SK-N-SH (cell line): ENCODE results near the gene LZTFL1. TPM values are rescaled to one million over a fixed set of nuclear protein-coding genes. Genes with fewer than 3 reads are reported as not detected.

Source experiments
- CTCF ChIA-PET: fragments of 300-600, 350-600 bp; formaldehyde crosslinking; extraction: SDS; loops from one replicate; lab custom pipeline; 2021; lab: Yijun Ruan, JAX
- POLR2A ChIA-PET: fragments of 350-600 bp; sonication (Branson Sonifier 250); formaldehyde crosslinking; extraction: SDS; loops from one replicate; lab custom pipeline; 2020; ENCODE audit warnings: antibody characterized with exemption, inconsistent platforms; lab: Yijun Ruan, JAX
- DNase-seq: peaks from one replicate; pipeline ENCODE4 v3.0.0; 2012
- H2AFZ ChIP-seq: fragments of 200-600 bp; sonication (generic); 2 replicates; pipeline ENCODE4 v1.8.1; 2016; ENCODE audit warnings: antibody characterized with exemption, mild to moderate bottlenecking, low read depth
- H3F3A ChIP-seq: fragments of 200-600 bp; sonication (generic); replicated peaks from 2 replicates; pipeline ENCODE3; 2016; ENCODE audit warnings: antibody characterized with exemption, mild to moderate bottlenecking; ENCODE audit not compliant: insufficient read depth
- H3K27ac ChIP-seq, 2 experiments: fragments of 200-500 bp in 1 of 2; fragments of 200-600 bp in 1 of 2; sonication (Bioruptor generic) in 1 of 2; sonication (generic), shearing (Covaris generic) in 1 of 2; 2 replicates each; pipeline versions ENCODE4 v1.5.1 to v1.6.1; 2014 to 2016; ENCODE audit warnings: low read depth in 2 of 2, inconsistent platforms in 1 of 2, low read length in 1 of 2, mild to moderate bottlenecking in 1 of 2, mixed read lengths in 1 of 2
- H3K27me3 ChIP-seq: fragments of 200-600 bp; sonication (generic), shearing (Covaris generic); 2 replicates; pipeline ENCODE4 v1.6.1; 2016; ENCODE audit warnings: mixed run types; ENCODE audit not compliant: insufficient read depth
- H3K36me3 ChIP-seq, 2 experiments: fragments of 200-500 bp in 1 of 2; fragments of 200-600 bp in 1 of 2; sonication (Bioruptor generic) in 1 of 2; sonication (generic) in 1 of 2; replicated peaks in 1 of 2; 2 replicates each; pipeline versions ENCODE3 to v1.5.1; 2014 to 2016; ENCODE audit warnings: low read length in 1 of 2, mild to moderate bottlenecking in 1 of 2; ENCODE audit not compliant: insufficient read depth in 2 of 2, control insufficient read depth in 1 of 2
- H3K4me1 ChIP-seq, 2 experiments: fragments of 200-500 bp in 1 of 2; fragments of 200-600 bp in 1 of 2; sonication (Bioruptor generic) in 1 of 2; sonication (generic), shearing (Covaris generic) in 1 of 2; 2 replicates each; pipeline versions ENCODE4 v1.5.1 to v1.6.1; 2014 to 2016; ENCODE audit warnings: low read depth in 1 of 2, low read length in 1 of 2, mixed run types in 1 of 2; ENCODE audit not compliant: insufficient read depth in 2 of 2, control insufficient read depth in 1 of 2
- H3K4me2 ChIP-seq: fragments of 200-600 bp; sonication (generic), shearing (Covaris generic); 2 replicates; pipeline ENCODE4 v1.6.1; 2017; ENCODE audit warnings: mixed run types
- H3K4me3 ChIP-seq, 2 experiments: fragments of 200-500 bp in 1 of 2; fragments of 200-600 bp in 1 of 2; sonication (Bioruptor generic) in 1 of 2; sonication (generic), shearing (Covaris generic) in 1 of 2; 2 replicates each; pipeline versions ENCODE4 v1.5.1 to v1.8.1; 2014 to 2016; ENCODE audit warnings: low read depth in 2 of 2, inconsistent platforms in 1 of 2, low read length in 1 of 2, mild to moderate bottlenecking in 1 of 2, mixed read lengths in 1 of 2, moderate library complexity in 1 of 2
- H3K79me2 ChIP-seq: fragments of 200-600 bp; sonication (generic); 2 replicates; pipeline ENCODE4 v1.8.1; 2017; ENCODE audit warnings: mild to moderate bottlenecking; ENCODE audit not compliant: insufficient read depth
- H3K9ac ChIP-seq: fragments of 200-600 bp; sonication (generic); 2 replicates; pipeline ENCODE4 v1.6.1; 2017; ENCODE audit warnings: mixed run types
- H3K9me2 ChIP-seq: fragments of 200-600 bp; sonication (generic); 2 replicates; pipeline ENCODE4 v1.6.1; 2017; ENCODE audit warnings: mixed run types
- H3K9me3 ChIP-seq: fragments of 200-600 bp; sonication (generic); 2 replicates; pipeline ENCODE4 v1.6.1; 2017; ENCODE audit warnings: mixed run types, mild to moderate bottlenecking, moderate library complexity
- H4K20me1 ChIP-seq: fragments of 200-600 bp; sonication (generic); 2 replicates; pipeline ENCODE4 v1.6.1; 2017; ENCODE audit warnings: mild to moderate bottlenecking, mixed run types; ENCODE audit not compliant: insufficient read depth
- CTCF ChIP-seq: fragments of 200-600 bp; sonication (generic); IDR thresholded peaks from 2 replicates; pipeline ENCODE4 v1.6.1; 2017; ENCODE audit warnings: antibody characterized with exemption, mild to moderate bottlenecking, moderate library complexity
- ELF1 ChIP-seq: IDR thresholded peaks from 2 replicates; pipeline ENCODE4 v1.4.0; 2012
- EP300 ChIP-seq, 2 experiments: IDR thresholded peaks; 2 replicates each; pipeline versions ENCODE4 v1.4.0 to v1.6.1; 2012; ENCODE audit warnings: borderline replicate concordance in 1 of 2, low read depth in 1 of 2, low read length in 1 of 2
- EZH2phosphoT487 ChIP-seq: fragments of 200-600 bp; sonication (generic); IDR thresholded peaks from 2 replicates; pipeline ENCODE4 v1.6.1; 2017; ENCODE audit warnings: low read depth, mixed run types, mild to moderate bottlenecking, antibody characterized with exemption, moderate library complexity, borderline replicate concordance
- FOSL2 ChIP-seq: IDR thresholded peaks from 2 replicates; pipeline ENCODE4 v1.4.0; 2012; ENCODE audit warnings: low read depth, mild to moderate bottlenecking, moderate library complexity, borderline replicate concordance
- GATA2 ChIP-seq: sonication (generic); formaldehyde crosslinking; IDR thresholded peaks from 2 replicates; pipeline ENCODE4 v1.5.0; 2020; ENCODE audit warnings: mild to moderate bottlenecking, missing genetic modification reagents
- NFIC ChIP-seq: IDR thresholded peaks from 2 replicates; pipeline ENCODE4 v1.4.0; 2012; ENCODE audit warnings: borderline replicate concordance
- NRF1 ChIP-seq: IDR thresholded peaks from 2 replicates; pipeline ENCODE4 v1.6.1; 2012; ENCODE audit warnings: low read depth, mild to moderate bottlenecking, low read length
- RAD21 ChIP-seq: IDR thresholded peaks from 2 replicates; pipeline ENCODE4 v1.6.1; 2012; ENCODE audit warnings: mild to moderate bottlenecking, low read length
- RCOR1 ChIP-seq: fragments of 150-350 bp; IDR thresholded peaks from 2 replicates; pipeline ENCODE4 v1.6.1; 2017; ENCODE audit warnings: antibody characterized with exemption, low read length
- REST ChIP-seq: IDR thresholded peaks from 2 replicates; pipeline ENCODE4 v1.6.1; 2012; ENCODE audit warnings: mild to moderate bottlenecking, low read depth, low read length, moderate library complexity
- RFX5 ChIP-seq: IDR thresholded peaks from 2 replicates; pipeline ENCODE4 v1.6.1; 2012; ENCODE audit warnings: mild to moderate bottlenecking, improper control_type of control experiment, low read length
- SIN3A ChIP-seq: IDR thresholded peaks from 2 replicates; pipeline ENCODE4 v1.6.1; 2012; ENCODE audit warnings: low read depth, mild to moderate bottlenecking, low read length, moderate library complexity, borderline replicate concordance
- SMC3 ChIP-seq: IDR thresholded peaks from 2 replicates; pipeline ENCODE4 v1.6.1; 2012; ENCODE audit warnings: low read depth, low read length, improper control_type of control experiment
- TAF1 ChIP-seq: IDR thresholded peaks from 2 replicates; pipeline ENCODE4 v1.6.1; 2012; ENCODE audit warnings: low read depth, mild to moderate bottlenecking, low read length, moderate library complexity, borderline replicate concordance
- TEAD4 ChIP-seq: IDR thresholded peaks from 2 replicates; pipeline ENCODE4 v1.4.0; 2012; ENCODE audit warnings: mild to moderate bottlenecking, borderline replicate concordance; ENCODE audit not compliant: insufficient read depth
- USF1 ChIP-seq: IDR thresholded peaks from 2 replicates; pipeline ENCODE4 v1.4.0; 2012; ENCODE audit warnings: low read depth, borderline replicate concordance
- YY1 ChIP-seq: IDR thresholded peaks from 2 replicates; pipeline ENCODE4 v1.4.0; 2012; ENCODE audit warnings: low read depth, mild to moderate bottlenecking
- WGBS: methylation state at CpG from one replicate; pipeline ENCODE4 v1.1.6; 2017; ENCODE audit warnings: low lambda C conversion rate; 5-methylcytosine and 5-hydroxymethylcytosine counted together
- polyA plus RNA-seq, 3 experiments: library from polyadenylated mRNA; depleted of rRNA; stranded (reverse); fragments of >200 nt; gene quantifications; 2 replicates each; pipeline ENCODE4 v1.2.3, GENCODE V29; 2012
- TF ChIP-seq, protein P1 (sequence below): IDR thresholded peaks from 2 replicates; pipeline ENCODE4 v1.4.0; 2012; ENCODE audit warnings: low read depth, borderline replicate concordance
- TF ChIP-seq, protein P2 (sequence below): fragments of 150-350 bp; IDR thresholded peaks from 2 replicates; pipeline ENCODE4 v1.6.1; 2016; ENCODE audit warnings: mild to moderate bottlenecking, low read depth, low read length

LZTFL1 gene, protein sequence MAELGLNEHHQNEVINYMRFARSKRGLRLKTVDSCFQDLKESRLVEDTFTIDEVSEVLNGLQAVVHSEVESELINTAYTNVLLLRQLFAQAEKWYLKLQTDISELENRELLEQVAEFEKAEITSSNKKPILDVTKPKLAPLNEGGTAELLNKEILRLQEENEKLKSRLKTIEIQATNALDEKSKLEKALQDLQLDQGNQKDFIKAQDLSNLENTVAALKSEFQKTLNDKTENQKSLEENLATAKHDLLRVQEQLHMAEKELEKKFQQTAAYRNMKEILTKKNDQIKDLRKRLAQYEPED
- 11.9 and 19.7 TPM in 2 replicates for polyA plus RNA-seq (2012; rRNA removed)
- 15.0 and 16.4 TPM in 2 replicates for polyA plus RNA-seq (2012; cell fraction: cytosol; rRNA removed)
- 15.4 and 22.8 TPM in 2 replicates for polyA plus RNA-seq (2012; cell fraction: nucleus; rRNA removed)

DNA sequence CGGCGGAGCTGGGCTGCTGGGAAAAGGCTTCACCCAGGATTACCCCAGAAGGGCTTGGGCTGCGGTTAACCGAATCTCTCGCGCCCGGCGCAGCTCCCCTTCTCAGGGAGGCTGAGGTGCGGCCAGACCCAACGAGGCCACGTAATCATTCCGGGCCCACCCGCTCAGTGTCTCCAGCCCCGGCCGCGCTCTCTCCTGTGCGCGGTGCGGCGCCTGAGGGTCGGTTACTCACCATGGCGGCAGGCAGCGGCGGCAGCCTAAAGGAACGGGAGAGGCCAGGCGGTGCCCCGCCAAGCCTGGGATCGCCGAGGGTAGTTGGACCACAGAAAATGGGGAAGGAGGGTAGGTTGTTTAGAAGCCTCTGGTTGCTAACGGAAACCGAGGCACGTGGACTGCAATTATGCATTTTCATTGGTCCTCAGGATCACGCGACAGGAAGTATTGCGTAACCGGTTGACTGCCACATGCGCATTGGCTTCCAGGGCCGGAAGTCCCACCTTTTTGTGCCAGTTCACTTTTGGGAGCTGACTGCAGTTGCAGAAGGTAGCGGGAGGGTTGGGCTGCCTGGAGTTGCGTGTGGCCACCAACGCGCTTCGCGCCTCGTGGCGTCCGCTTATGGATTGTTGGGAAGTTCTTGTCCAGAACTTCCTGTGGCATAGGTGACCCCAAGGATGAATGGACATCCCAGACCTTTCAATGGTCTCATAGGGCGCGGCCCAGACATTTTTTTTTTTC lies at the start of gene LZTFL1:
LZTFL1 (minus strand) TSS at position 363 of the 735 bp plus-strand sequence; CDS start at position 235, 128 bp downstream.
- Histone ChIP-seq H4K20me1 (no peaks in the 10 kb centered on the region), H3K9ac (peak within 1 kb of the TSS; percentile 82), H3K4me2 (peak within 1 kb of the TSS; percentile 74), H3K27me3 (no peaks in the 10 kb centered on the region; the same call in 1 of the 2 replicates), H2AFZ (peak within 1 kb of the TSS; percentile 92), H3K4me1 (peaks cover 0 to 10% of the 10 kb centered on the region in 2 experiments; a peak in 2 of 4 replicates), H3K9me2 (no peaks in the 10 kb centered on the region), H3K36me3 (peaks cover 0 to 7% of the 10 kb centered on the region in 2 experiments), H3K27ac (peak within 1 kb of the TSS; percentile 34 to 66; a peak in 3 of 4 replicates), H3F3A (no peaks in the 10 kb centered on the region), H3K79me2 (0 out of 2 replicates have a peak, but pooled peaks cover 6% of the 10 kb centered on the region), H3K9me3 (no peaks in the 10 kb centered on the region), H3K4me3 (peak within 1 kb of the TSS; percentile 89 to 95)
- DNase-seq, result peak; percentile 90
- 6% methylated on average over 35 of the region's 49 CpGs for WGBS
- POLR2A ChIA-PET, result interaction anchor here (0.7 to 1.4 kb wide), 3 partner anchors 11 to 860 kb away, joined by 3 to 4 read pairs (median 3); no protein-coding TSS in a partner anchor
- CTCF ChIA-PET, result interaction anchor here (1.1 to 3.3 kb wide), 4 partner anchors 9 to 97 kb away, joined by 4 to 17 read pairs (median 5); no protein-coding TSS in a partner anchor
- TF ChIP-seq CTCF, result no peak
- TF ChIP-seq REST, result 0 out of 2 replicates have a peak, but pooled peaks have one; percentile 26
- no peak; the same call in 1 of the 2 replicates for TF ChIP-seq RCOR1
- no peak for TF ChIP-seq SMC3
- TF ChIP-seq EP300 (IDR thresholded peaks at IDR 0.05; ENCODE audit: borderline replicate concordance in 1 of 2, low read depth in 1 of 2, low read length in 1 of 2), result no peak
- no peak for TF ChIP-seq EZH2phosphoT487
- peak; percentile 97 for TF ChIP-seq SIN3A
- TF ChIP-seq, protein P1, sequence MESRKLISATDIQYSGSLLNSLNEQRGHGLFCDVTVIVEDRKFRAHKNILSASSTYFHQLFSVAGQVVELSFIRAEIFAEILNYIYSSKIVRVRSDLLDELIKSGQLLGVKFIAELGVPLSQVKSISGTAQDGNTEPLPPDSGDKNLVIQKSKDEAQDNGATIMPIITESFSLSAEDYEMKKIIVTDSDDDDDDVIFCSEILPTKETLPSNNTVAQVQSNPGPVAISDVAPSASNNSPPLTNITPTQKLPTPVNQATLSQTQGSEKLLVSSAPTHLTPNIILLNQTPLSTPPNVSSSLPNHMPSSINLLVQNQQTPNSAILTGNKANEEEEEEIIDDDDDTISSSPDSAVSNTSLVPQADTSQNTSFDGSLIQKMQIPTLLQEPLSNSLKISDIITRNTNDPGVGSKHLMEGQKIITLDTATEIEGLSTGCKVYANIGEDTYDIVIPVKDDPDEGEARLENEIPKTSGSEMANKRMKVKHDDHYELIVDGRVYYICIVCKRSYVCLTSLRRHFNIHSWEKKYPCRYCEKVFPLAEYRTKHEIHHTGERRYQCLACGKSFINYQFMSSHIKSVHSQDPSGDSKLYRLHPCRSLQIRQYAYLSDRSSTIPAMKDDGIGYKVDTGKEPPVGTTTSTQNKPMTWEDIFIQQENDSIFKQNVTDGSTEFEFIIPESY, result no peak
- TF ChIP-seq GATA2 (CRISPR knock-in tag), result no peak
- TF ChIP-seq NRF1, result peak; percentile 66
- no peak for TF ChIP-seq NFIC
- no peak for TF ChIP-seq TEAD4
- TF ChIP-seq, protein P2, sequence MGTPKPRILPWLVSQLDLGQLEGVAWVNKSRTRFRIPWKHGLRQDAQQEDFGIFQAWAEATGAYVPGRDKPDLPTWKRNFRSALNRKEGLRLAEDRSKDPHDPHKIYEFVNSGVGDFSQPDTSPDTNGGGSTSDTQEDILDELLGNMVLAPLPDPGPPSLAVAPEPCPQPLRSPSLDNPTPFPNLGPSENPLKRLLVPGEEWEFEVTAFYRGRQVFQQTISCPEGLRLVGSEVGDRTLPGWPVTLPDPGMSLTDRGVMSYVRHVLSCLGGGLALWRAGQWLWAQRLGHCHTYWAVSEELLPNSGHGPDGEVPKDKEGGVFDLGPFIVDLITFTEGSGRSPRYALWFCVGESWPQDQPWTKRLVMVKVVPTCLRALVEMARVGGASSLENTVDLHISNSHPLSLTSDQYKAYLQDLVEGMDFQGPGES, result peak; percentile 58; the same call in 1 of the 2 replicates
- TF ChIP-seq USF1, result peak; percentile 99
- TF ChIP-seq FOSL2, result no peak
- TF ChIP-seq YY1, result no peak; the same call in 1 of the 2 replicates
- TF ChIP-seq RAD21, result no peak
- TF ChIP-seq TAF1, result peak; percentile 78
- TF ChIP-seq ELF1, result 0 out of 2 replicates have a peak, but pooled peaks have one; percentile 35
- peak; percentile 40; the same call in 1 of the 2 replicates for TF ChIP-seq RFX5
